Spleen (tissue), 3 donors: Measurements from ENCODE around the gene RND1.

Source experiments
- POLR2A ChIP-seq, 3 donors: fragments of 450-650 bp; IDR thresholded peaks; one replicate each; pipeline ENCODE4 v1.5.1; 2017; ENCODE audit warnings: antibody characterized with exemption in 3 of 3, mild to moderate bottlenecking in 1 of 3
- POLR2AphosphoS5 ChIP-seq, 3 donors: sonication (generic); formaldehyde crosslinking; IDR thresholded peaks; one replicate each; pipeline ENCODE4 v1.5.1; 2017; ENCODE audit warnings: antibody characterized with exemption in 3 of 3

GRCh38 chr12:48814262-48815125 lies 51.2 kb downstream of the RND1 start:
- TF ChIP-seq POLR2AphosphoS5 (IDR thresholded peaks at IDR 0.05) (peak; percentile 69 to 76 (median 70)), POLR2A (IDR thresholded peaks at IDR 0.05) (no peak)
